HepG2 (cell line): Measurements from ENCODE around the gene ANKRD11. TPM values are rescaled to one million over a fixed set of nuclear protein-coding genes. Genes with fewer than 3 reads are reported as not detected.
A peak's percentile ranks its signal among the peaks of the same experiment; 100 is the strongest.

Source experiments
- AGO1 ChIP-seq: fragments of 200-400 bp; formaldehyde crosslinking; IDR thresholded peaks from 2 replicates; pipeline ENCODE4 v1.6.1; 2017; ENCODE audit warnings: mild to moderate bottlenecking, low read depth, low read length, moderate library complexity; ENCODE audit not compliant: poor library complexity, severe bottlenecking
- ARID2 ChIP-seq: sonication (generic); formaldehyde crosslinking; IDR thresholded peaks from 2 replicates; pipeline ENCODE4 v1.8.1; 2022; ENCODE audit warnings: mild to moderate bottlenecking, missing genetic modification reagents, borderline replicate concordance
- ATF1 ChIP-seq: IDR thresholded peaks from 2 replicates; pipeline ENCODE4 v1.6.1; 2016; ENCODE audit warnings: mild to moderate bottlenecking, control low read depth
- BHLHE40 ChIP-seq: IDR thresholded peaks from 2 replicates; pipeline ENCODE4 v1.6.1; 2011; ENCODE audit warnings: low read length, improper control_type of control experiment
- CREM ChIP-seq, 2 experiments: sonication (generic) in 1 of 2; formaldehyde crosslinking in 1 of 2; IDR thresholded peaks; 2 replicates each; pipeline versions ENCODE4 v1.4.0 to v1.6.1; 2016 to 2020; ENCODE audit warnings: antibody characterized with exemption in 1 of 2, mild to moderate bottlenecking in 1 of 2, missing genetic modification reagents in 1 of 2
- EED ChIP-seq: sonication (generic); formaldehyde crosslinking; IDR thresholded peaks from 2 replicates; pipeline ENCODE4 v1.5.0; 2020; ENCODE audit warnings: mild to moderate bottlenecking, missing genetic modification reagents
- ELF1 ChIP-seq: sonication (generic); formaldehyde crosslinking; IDR thresholded peaks from 2 replicates; pipeline ENCODE4 v1.4.0; 2020; ENCODE audit warnings: missing genetic modification reagents
- EP300 ChIP-seq, 3 experiments: sonication (generic) in 1 of 3; formaldehyde crosslinking in 1 of 3; IDR thresholded peaks; 2 replicates each; pipeline versions ENCODE4 v1.5.1 to v1.6.1; 2011 to 2020; ENCODE audit warnings: low read depth in 2 of 3, low read length in 2 of 3, borderline replicate concordance in 1 of 3, improper control_type of control experiment in 1 of 3, mild to moderate bottlenecking in 1 of 3, missing genetic modification reagents in 1 of 3, moderate library complexity in 1 of 3
- GTF3A ChIP-seq: sonication (generic); formaldehyde crosslinking; conservative IDR thresholded peaks from 2 replicates; pipeline ENCODE4 v1.4.0; 2020; ENCODE audit warnings: mild to moderate bottlenecking, missing genetic modification reagents
- HDAC1 ChIP-seq: sonication (generic); formaldehyde crosslinking; IDR thresholded peaks from 2 replicates; pipeline ENCODE4 v1.5.1; 2020; ENCODE audit warnings: mild to moderate bottlenecking, missing genetic modification reagents
- MAFF ChIP-seq: IDR thresholded peaks from 2 replicates; pipeline ENCODE4 v1.6.1; 2011; ENCODE audit warnings: low read depth, low read length, improper control_type of control experiment
- NFATC3 ChIP-seq: sonication (generic); formaldehyde crosslinking; IDR thresholded peaks from 2 replicates; pipeline ENCODE4 v1.5.1; 2020; ENCODE audit warnings: mild to moderate bottlenecking, missing genetic modification reagents
- NFKB2 ChIP-seq: sonication (generic); formaldehyde crosslinking; IDR thresholded peaks from 2 replicates; pipeline ENCODE4 v1.4.0; 2020; ENCODE audit warnings: missing genetic modification reagents, borderline replicate concordance
- SAFB2 ChIP-seq: sonication (generic); formaldehyde crosslinking; IDR thresholded peaks from 2 replicates; pipeline ENCODE4 v1.5.1; 2020; ENCODE audit warnings: missing genetic modification reagents, low read depth, mild to moderate bottlenecking, borderline replicate concordance
- STAG1 ChIP-seq: sonication (generic); formaldehyde crosslinking; IDR thresholded peaks from 2 replicates; pipeline ENCODE4 v1.4.0; 2020; ENCODE audit warnings: missing genetic modification reagents
- TARDBP ChIP-seq: sonication (generic); formaldehyde crosslinking; IDR thresholded peaks from 2 replicates; pipeline ENCODE4 v1.8.0; 2022; ENCODE audit warnings: mild to moderate bottlenecking, missing genetic modification reagents
- TSC22D2 ChIP-seq: sonication (generic); formaldehyde crosslinking; IDR thresholded peaks from 2 replicates; pipeline ENCODE4 v1.5.1; 2020; ENCODE audit warnings: missing genetic modification reagents, mild to moderate bottlenecking, borderline replicate concordance
- ZFP36 ChIP-seq: fragments of 150-350 bp; IDR thresholded peaks from 2 replicates; pipeline ENCODE4 v1.6.1; 2018; ENCODE audit warnings: borderline replicate concordance, low read length, low read depth; ENCODE audit not compliant: partially characterized antibody
- ZIK1 ChIP-seq: sonication (generic); formaldehyde crosslinking; IDR thresholded peaks from 2 replicates; pipeline ENCODE4 v1.5.0; 2020; ENCODE audit warnings: mild to moderate bottlenecking, low read depth, missing genetic modification reagents, borderline replicate concordance
- ZMAT3 ChIP-seq: sonication (generic); formaldehyde crosslinking; conservative IDR thresholded peaks from 2 replicates; pipeline ENCODE4 v1.7.0; 2021; ENCODE audit warnings: missing genetic modification reagents
- ZNF253 ChIP-seq: sonication (generic); formaldehyde crosslinking; IDR thresholded peaks from 2 replicates; pipeline ENCODE4 v1.8.0; 2022; ENCODE audit warnings: mild to moderate bottlenecking, missing genetic modification reagents, borderline replicate concordance
- ZNF282 ChIP-seq: fragments of 450-650 bp; IDR thresholded peaks from 2 replicates; pipeline ENCODE4 v1.6.1; 2018; ENCODE audit not compliant: partially characterized antibody
- ZNF33A ChIP-seq: sonication (generic); formaldehyde crosslinking; IDR thresholded peaks from 2 replicates; pipeline ENCODE4 v1.5.1; 2020; ENCODE audit warnings: missing genetic modification reagents, mild to moderate bottlenecking, moderate library complexity, borderline replicate concordance
- ZNF589 ChIP-seq: sonication (generic); formaldehyde crosslinking; conservative IDR thresholded peaks from 2 replicates; pipeline ENCODE4 v1.8.0; 2022; ENCODE audit warnings: mild to moderate bottlenecking, moderate library complexity, missing genetic modification reagents
- ZNF773 ChIP-seq: sonication (generic); formaldehyde crosslinking; IDR thresholded peaks from 2 replicates; pipeline ENCODE4 v1.4.0; 2020; ENCODE audit warnings: missing genetic modification reagents, borderline replicate concordance
- ZNF781 ChIP-seq: sonication (generic); formaldehyde crosslinking; IDR thresholded peaks from 2 replicates; pipeline ENCODE4 v1.5.1; 2020; ENCODE audit warnings: borderline replicate concordance, mild to moderate bottlenecking, missing genetic modification reagents; ENCODE audit errors: not compliant biosample characterization
- ZNF788 ChIP-seq: sonication (generic); formaldehyde crosslinking; IDR thresholded peaks from 2 replicates; pipeline ENCODE4 v1.5.0; 2020; ENCODE audit warnings: mild to moderate bottlenecking, missing genetic modification reagents, borderline replicate concordance
- polyA plus RNA-seq, 8 experiments: library from polyadenylated mRNA; depleted of rRNA in 3 of 8; stranded (reverse) in 7 of 8; unstranded in 1 of 8; fragments of >200 nt; fragmentation: Illumina TruSeq in 4 of 8; extraction: Trizol in 4 of 8; gene quantifications; 2 replicates each; pipeline versions ENCODE4 v1.2.1 to v1.2.3, GENCODE V29; 2011 to 2016; ENCODE audit warnings: low read depth in 4 of 8, missing spikeins in 1 of 8, mixed read lengths in 1 of 8; ENCODE audit not compliant: insufficient read depth in 1 of 8
- total RNA-seq, 5 experiments: library from RNA; depleted of rRNA; stranded (reverse); fragments of >200 nt; fragmentation: Illumina TruSeq; extraction: Trizol; gene quantifications; 2 replicates each; pipeline ENCODE4 v1.2.3, GENCODE V29; 2016; ENCODE audit warnings: low read depth in 1 of 5
- TF ChIP-seq, protein P1 (sequence below): sonication (generic); IDR thresholded peaks from 2 replicates; pipeline ENCODE4 v1.6.1; 2016; ENCODE audit warnings: low read depth, borderline replicate concordance

Gene ANKRD11
- total and polyA plus RNA-seq, 2 of the 13 experiments (the other 11 are each of a cell fraction or from before 2014, with no cell fraction given) = 21.4 to 38.4 TPM

DNA sequence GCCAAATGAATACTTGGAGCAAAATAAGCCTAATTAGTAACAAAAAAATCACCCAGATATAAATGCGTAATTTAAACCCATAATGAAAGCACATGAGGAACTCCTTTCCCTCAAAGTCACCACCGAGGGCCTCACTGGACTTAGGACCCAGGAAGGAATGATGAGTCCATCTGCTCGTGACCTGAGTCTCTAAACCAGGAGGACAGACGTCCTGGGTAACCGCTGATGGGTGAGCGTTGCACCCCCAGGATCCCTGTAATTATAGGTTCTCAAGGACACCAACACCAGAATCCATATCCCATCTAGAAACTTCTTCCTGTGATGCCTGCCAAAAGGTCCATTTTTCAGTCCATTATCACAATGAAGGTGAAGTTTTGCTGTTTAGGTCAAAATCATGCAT lies 151.5 kb downstream of the ANKRD11 start (continued):
- no peak; the same call in 1 of the 2 replicates for TF ChIP-seq TARDBP
- no peak for TF ChIP-seq ZIK1 (CRISPR knock-in tag)
- TF ChIP-seq ZMAT3 = no peak
- TF ChIP-seq ZNF781 (CRISPR knock-in tag) = no peak
- TF ChIP-seq MAFF = no peak
- TF ChIP-seq, protein P1, sequence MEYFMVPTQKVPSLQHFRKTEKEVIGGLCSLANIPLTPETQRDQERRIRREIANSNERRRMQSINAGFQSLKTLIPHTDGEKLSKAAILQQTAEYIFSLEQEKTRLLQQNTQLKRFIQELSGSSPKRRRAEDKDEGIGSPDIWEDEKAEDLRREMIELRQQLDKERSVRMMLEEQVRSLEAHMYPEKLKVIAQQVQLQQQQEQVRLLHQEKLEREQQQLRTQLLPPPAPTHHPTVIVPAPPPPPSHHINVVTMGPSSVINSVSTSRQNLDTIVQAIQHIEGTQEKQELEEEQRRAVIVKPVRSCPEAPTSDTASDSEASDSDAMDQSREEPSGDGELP = peak; percentile 36; the same call in 1 of the 2 replicates
- TF ChIP-seq EED = no peak
- TF ChIP-seq AGO1 = no peak
- TF ChIP-seq ELF1 (CRISPR knock-in tag) = peak; percentile 57
- TF ChIP-seq ARID2 (CRISPR knock-in tag) = no peak
- TF ChIP-seq NFKB2 = no peak
- peak; percentile 96 for TF ChIP-seq BHLHE40
- no peak for TF ChIP-seq ZNF253 (CRISPR knock-in tag)
- TF ChIP-seq TSC22D2 (CRISPR knock-in tag) = 0 out of 2 replicates have a peak, but pooled peaks have one; percentile 52
- no peak; the same call in 1 of the 2 replicates for TF ChIP-seq CREM (IDR thresholded peaks at IDR 0.05)
- TF ChIP-seq CREM (CRISPR knock-in tag; IDR thresholded peaks at IDR 0.05) = no peak
- TF ChIP-seq ZNF282 = no peak
- TF ChIP-seq ZNF788 (CRISPR knock-in tag) = peak; percentile 67; the same call in 1 of the 2 replicates
- no peak for TF ChIP-seq GTF3A
- TF ChIP-seq NFATC3 (CRISPR knock-in tag) = no peak
- peak in 1 of 2 experiments; percentile 75; a peak in 2 of 4 replicates for TF ChIP-seq EP300 (IDR thresholded peaks at IDR 0.05; ENCODE audit: low read depth in 2 of 2, low read length in 2 of 2)
- TF ChIP-seq EP300 (CRISPR knock-in tag; IDR thresholded peaks at IDR 0.05; ENCODE audit: borderline replicate concordance) = peak; percentile 56; the same call in 1 of the 2 replicates
- TF ChIP-seq HDAC1 = peak; percentile 62; the same call in 1 of the 2 replicates
- no peak for TF ChIP-seq ZNF589
- TF ChIP-seq ZNF773 = no peak
- no peak for TF ChIP-seq ATF1 (CRISPR knock-in tag)
- 0 out of 2 replicates have a peak, but pooled peaks have one; percentile 8 for TF ChIP-seq STAG1 (CRISPR knock-in tag)
- no peak for TF ChIP-seq SAFB2 (CRISPR knock-in tag)
- TF ChIP-seq ZFP36 = no peak
- no peak for TF ChIP-seq ZNF33A (CRISPR knock-in tag)
